NCI-H1694 treated with DMSO at 0.1 percent for 48 hours (cell line): Measurements from ENCODE around the gene CHST11.

Source experiments
- DNase-seq: peaks from one replicate; lab custom pipeline; 2025; lab: John Stamatoyannopoulos, UW

Gene CHST11

DNA sequence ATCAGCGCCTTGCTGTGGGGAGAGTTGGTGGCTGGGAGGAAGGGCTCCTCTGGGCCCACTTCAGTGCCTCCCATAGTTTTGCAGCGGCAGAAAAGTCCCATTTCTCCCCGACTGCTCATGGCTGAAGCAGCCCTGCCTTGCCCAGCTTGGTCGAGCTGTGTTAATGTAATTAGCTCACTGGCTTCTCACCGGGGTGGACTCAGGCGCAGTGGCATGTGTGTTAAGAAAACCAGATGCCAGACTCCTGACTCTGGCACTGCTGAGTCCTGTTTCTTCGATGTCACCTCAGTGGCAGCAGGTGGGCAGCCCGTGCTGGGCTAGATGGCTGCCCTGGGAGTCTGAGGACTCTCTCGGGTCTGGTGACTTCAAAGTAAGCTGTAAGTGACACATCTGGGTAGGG is 47.4 kb downstream of the CHST11 start:
- DNase-seq: no peak

DNA sequence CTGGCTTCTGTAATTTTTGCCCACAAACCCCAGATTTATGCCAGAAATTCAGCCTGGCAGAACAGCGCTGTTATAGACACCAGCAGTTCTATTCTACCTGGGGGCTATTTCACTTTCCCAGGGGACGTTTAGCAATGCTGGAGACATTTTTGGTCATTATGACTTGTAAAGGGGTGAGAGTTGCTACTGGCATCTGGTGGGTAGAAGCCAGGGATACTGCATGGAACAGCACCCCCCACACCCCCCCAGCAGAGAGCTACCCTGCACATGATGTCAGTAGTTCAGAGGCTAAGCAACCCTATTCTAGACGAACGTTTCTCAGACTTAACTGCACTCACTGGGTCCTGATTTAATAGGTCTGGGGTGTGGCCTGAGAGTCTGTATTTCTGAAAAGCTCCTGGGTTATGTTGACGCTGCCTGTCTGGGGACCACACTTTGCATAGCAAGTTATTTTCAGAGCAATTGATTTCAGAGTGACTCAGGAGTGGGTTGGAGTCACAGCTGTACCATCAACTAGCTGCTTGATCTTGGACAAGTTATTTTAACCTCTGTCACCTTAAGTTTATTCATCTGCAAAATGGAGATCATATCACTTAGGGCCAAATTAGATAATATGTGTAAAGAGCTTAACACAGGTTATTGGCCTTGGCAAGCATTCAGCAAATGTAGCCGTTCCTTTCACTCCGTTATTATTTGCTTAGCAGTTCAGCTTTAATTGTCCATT is 48.5 kb downstream of the CHST11 start:
- DNase-seq: no peak

DNA sequence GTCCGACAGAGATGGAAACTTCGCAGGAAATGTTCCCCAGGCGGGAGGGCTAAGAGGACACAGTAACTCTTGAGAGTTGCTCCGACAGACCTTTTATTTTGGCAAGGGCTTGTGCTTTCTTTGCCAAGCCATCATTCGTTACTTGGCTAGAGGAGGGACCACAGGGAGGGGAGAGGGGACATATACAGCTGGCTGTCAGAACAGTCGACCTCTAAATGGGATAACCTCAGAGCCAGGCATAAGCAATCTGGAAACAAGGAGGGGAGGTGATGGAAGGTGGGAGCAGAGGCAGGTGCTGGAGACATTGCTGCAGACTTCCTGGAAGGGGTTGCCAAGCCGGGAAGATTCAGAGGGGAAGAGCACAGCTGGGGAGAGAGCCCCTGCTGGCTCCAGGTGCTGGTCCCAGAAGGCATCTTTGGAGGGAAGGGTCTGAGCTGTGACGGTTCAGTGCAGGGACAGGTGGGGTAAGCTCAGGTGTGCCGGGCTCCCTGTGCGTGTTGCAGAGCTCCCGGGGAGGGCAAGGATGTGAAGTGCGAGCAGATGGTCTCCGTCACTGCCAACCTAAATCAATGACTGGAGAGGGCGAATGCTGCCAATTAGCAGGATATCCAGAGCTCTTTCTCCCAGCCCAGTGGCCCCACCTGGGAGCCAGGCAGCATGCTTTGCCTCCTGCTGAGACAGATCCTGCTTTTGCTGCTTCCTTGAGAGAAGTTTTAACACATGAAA is 50.1 kb downstream of the CHST11 start:
- DNase-seq: peak; percentile 62

DNA sequence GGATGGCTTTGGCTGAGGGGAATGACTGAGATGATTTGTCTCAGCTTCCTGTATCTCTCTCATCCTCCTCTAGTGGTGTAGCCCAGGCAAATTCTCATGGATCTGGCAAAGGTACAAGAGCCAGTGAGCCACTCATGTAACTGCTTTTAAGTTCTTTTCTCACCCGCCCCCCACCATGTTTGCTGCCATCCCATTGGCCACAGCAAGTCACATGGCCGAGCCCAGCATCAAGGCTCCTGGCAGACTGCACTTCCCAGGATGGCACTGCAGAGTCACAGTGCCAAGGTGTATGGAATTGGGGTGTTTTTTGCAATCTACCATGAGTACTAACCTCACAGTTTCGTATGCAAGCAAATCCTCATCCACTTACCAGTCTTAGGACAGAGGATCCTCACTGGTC is 50.9 kb downstream of the CHST11 start:
- peak; percentile 27 for DNase-seq

DNA sequence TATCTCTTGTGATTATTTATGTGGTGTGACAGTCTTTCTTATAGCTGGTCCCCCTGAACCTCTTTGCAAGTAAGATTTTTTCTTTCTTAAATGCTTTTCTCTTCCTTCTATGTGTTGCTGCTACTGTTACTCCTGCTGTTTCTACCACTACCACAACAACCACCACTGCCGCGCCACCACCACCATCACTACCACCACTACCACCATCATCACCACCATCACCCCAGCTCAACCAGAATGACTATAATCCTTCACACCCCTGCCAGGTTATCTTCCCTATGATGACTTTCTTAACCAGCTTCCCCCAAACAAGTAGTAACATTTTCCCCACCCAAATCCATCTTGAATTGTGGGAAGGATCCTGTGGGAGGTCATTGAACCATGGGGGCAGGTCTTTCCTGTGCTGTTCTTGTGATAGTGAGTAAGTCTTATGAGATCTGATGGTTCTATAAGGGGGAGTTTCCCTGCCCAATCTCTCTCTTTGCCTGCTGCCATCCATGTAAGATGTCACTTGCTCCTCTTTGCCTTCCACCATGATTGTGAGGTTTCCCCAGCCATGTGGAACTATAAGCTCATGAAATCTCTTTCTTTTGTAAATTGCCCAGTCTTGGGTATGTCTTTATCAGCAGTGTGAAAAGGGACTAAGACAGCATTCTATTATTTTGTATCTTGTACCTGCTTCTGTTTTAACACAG is 52.2 kb downstream of the CHST11 start:
- no peak for DNase-seq

DNA sequence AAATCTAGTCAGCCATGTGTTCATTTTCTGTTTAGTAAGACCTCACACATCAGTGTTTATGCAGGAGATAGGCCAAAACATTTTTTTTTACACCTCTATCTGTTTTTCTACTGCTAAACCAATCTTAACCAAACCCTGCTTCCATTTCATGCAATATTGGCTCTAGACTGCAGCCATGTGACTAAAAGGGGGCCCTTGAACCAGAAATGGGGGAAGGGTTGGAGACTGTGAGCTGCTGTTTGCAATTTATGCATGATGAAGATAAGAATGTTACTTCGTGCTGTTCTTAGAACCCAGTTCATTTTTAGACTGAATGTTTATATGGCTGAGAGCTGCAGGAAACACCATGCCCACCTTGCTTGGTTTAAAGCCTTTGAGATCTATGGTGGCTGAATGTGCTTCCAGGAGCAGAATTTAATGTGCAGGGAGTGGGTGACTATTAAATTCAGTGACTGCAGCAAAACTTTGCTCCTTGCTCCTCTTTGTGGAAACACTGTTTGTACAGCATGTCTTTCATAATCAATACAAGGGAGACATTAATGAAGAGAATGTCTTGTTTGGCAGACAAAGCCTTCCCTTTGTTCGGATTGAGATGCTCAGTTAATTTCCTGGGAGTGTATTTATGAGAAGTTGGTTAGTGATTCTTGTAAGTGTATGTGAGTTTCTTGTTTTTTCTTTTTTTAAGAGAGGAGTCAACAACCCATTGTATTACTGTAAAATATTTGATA is 53.6 kb downstream of the CHST11 start:
- DNase-seq: no peak

DNA sequence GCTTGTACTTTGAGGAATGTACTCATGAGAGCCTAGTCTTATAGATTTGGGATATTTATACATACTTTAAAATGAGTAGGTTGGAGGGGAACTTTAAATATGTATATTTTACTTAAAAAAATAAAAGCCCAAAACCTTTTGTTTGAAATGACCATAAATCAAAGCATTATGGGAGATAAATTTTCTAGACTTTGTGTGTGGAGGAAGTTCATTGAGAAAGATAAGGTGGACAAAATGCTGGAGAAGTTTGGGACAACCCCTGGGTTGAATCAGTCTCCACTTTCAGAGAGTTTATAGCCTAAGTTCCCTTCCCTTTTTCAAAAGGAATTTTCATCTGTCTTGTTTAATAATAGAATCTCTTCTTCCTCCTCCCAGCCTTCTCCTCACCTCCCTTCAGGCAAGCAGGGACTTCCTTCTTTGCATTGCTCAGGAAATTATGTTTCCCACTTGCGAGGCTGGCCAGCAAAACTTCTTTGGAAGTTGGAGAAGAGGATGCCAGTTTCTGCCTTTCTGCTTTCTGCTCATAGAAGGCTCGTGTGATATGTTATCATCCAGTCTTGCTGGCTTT is 54.2 kb downstream of the CHST11 start:
- DNase-seq: no peak

DNA sequence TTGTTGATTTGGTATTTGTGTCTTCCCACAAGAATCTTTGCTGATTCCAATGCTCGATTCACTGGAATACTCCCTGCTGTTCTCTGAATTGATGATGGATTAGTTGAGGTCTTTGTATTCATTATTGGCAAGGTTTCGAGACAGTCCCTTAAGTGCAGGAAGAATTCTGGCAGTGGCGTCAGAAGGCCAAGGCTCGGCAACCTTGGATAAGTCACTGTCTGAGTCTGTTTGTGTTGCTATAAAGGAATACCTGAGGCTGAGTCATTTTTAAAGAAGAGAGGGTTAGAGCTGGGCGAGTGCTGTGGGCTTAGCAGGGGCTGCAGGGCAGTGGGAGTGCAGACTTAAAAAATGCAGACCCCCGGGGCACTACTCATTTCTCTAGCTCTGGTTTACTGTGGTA is 56.9 kb downstream of the CHST11 start:
- no peak for DNase-seq

DNA sequence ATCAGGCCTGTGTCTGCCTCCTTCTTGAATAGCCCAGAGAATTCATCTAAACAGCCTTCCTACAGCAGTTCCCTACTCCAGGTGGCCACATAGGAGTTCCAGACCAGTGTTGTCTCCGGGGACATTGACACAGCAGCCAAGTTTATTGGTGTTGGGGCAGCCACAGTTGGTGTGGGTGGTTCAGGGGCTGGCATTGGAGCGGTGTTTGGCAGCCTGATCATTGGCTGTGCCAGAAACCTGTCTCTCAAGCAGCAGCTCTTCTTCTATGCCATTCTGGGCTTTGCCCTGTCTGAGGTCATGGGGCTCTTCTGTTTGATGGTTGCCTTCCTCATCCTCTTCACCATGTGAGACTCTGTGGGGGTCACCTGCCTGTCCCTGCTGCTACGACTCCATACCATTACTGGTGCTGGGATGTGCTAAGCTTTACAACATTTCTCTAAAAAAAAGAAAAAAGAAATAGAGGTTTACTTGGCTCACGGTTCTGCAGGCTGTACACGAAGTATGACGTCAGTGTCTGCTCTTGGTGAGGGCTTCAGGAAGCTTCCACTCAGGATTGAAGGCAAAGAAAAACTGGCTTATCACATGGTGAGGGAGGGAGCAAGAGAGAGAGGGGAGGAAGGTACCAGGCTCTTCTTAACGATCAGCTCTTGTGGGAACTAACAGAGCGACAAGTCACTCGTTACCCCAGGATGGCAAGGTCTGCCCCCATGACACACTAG is 57.5 kb downstream of the CHST11 start:
- DNase-seq: peak; percentile 24

DNA sequence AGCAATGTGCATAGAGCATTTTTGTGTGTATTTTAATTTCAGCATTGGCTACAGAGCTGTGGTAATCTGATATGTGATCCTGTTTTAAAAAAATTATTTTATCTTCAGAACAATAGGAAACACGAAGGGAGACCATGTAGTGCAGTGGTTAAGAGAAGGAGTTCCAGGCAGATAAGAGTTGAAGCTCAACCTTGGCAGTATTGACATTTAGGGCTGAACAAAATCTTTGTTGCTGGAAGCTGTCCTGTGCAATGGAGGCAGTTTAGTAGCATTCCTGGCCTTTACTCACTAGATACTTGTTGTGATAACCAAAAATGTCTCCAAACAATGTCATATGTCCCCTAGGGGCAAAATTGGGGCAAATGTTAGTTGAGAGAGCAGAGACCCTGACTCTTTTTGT is 59.2 kb downstream of the CHST11 start:
- no peak for DNase-seq

DNA sequence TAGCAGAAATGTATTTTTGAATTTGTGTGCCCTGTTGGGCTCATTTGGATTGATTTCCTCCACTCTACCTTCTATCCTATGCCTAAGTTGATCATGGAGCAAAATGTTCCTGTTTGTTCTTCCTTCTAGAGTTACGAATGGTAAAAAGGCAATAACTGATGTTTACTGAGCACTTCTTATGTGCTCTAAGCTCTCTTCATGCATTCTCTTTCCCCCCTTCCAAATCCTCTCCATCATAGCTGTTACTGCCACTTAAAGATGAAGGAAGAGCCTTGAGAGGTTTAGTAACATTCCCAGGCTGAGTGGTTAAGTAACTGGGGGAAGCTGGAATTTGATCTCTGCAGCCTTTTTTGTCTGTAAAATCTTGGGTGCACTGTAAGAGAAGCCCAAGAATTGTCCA is 60.1 kb downstream of the CHST11 start:
- DNase-seq: no peak

DNA sequence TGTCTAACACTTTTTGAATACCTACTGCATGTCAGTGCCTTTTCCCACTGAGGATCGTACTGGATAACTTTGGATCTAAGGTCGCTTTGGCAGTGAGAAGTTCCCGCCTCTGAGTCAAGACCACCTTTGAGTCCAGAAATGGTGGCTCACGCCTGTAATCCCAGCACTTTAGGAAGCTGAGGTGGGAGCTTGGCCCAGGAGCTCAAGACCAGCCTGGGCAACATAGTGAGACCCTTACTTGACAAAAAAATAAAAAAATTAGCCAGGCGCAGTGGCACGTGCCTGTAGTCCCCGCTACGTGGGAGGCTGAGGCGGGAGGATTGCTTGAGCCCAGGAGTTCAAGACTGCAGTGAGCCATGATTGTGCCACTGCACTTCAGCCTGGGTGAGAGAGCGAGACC is 61.1 kb downstream of the CHST11 start:
- DNase-seq: no peak

DNA sequence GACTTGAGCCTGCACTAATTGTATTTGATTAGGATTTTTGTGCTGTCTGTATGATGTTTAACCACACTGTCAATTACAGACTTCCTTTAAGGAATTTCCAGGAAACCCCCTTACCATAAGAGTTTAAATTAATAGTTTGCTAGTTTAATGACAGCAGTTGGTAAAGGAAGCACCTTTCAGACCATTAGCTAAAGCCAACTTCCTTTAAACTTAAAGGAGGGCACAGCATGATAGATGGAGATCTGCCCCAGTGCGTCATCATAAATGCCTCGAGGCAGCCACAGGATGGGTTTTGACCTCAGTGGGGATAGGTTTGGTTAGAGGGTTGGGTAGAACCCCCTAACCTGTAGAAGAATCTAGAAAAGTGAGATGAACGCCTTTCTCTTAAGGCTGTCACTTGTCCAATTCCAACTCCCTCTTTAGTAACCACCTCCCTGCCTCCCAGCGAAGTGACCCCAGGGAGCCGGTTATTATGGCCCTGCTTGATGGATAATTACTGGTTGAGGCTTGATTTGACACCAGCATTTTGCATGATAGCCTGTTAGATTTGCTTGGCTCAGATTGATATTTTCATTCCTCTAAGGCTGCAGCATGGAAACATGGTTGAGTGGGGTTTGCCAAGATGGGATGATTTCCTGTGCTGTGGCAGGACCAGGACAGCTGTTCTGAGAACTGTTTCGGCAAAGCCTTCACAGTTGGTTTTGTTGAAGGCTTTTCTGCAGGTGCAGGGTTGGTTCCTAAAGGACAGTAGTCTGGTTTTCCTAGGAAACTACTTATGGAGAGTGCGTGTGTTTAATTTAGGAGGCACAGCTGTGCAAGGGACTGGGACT is 62.7 kb downstream of the CHST11 start:
- DNase-seq: no peak

DNA sequence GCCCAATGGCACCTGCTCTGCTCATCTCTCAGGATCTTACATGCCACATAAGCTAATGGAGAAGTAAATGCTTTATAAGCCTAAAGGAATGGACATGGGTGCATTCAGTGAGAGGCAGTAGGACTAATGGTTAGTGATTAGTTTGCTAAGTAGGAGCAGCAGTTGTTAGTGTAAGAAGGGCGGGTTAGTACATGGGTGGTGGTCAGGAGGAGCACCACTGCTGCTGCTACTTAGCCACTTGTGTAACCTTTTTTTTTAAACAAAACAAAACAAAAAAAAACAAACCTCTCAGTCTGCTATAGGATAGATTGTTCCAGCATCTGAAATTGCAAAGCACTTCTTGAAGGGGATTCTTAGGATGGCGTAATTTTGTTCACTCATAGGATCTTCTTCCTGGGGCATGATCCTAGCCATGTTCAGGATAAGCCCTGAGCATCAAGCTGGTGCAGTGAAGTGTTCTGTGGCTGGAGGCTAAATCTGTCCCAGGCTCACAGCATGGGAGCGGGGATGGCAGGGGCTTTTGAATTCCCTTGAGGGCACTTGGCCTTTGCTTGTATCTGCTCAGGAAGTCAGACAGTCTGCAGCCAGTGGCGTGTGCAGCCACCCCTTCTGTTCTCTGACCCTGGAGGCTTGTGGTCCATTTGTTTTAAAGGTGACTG is 63.6 kb downstream of the CHST11 start:
- DNase-seq: no peak

DNA sequence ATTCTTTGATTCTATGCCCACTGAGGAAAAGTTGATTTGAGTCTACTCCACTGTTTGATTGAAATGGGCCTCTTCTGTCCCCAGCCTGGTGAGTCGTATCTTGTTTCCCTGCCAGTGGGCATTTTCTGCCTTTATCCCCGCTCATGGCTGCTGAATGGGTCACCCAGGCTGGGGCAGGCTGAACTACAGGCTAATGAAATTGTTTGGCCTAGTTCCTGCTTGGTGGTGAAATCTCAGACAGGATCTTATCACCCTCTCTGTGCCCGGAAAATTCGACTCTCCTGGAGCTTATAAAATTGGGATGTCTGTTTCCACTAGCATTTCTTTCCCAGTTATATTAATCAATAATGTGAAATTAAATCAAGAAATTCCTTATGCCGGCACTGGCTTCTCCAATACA is 65.0 kb downstream of the CHST11 start:
- DNase-seq: no peak

DNA sequence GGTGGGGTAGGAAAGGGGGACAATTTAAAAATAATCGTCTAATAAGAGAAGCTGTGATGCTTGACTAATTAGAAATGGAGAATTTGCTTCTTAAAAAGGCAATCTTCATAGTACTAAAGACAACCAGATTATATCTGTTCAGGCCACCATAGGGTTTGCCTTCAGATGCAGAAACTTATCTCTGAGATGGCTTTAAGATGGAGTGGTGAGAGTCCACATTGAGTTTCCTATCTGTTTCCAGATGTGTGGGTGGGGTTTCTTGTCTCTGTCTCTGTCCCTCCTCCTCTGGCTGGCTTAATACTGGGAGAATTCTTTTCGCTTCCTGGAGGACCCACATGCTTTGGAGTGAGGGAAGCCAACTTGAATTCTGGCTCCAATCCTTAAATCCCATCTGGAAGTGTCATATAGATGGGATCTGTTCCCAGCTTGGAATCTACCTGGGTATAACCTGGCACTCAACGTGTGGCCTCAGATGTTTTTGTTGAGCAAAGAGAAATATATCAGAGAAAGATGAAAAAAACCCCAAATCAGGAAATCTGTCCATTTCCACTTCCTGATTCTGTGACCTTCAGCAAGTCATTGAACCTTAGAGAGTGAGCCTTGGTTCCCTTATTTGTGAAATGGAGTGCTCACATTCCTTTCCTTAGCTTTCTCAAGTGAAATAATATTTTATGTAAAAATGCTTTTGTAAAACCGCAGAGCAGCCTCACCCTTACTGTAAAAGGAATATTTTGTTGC is 66.4 kb downstream of the CHST11 start:
- no peak for DNase-seq

DNA sequence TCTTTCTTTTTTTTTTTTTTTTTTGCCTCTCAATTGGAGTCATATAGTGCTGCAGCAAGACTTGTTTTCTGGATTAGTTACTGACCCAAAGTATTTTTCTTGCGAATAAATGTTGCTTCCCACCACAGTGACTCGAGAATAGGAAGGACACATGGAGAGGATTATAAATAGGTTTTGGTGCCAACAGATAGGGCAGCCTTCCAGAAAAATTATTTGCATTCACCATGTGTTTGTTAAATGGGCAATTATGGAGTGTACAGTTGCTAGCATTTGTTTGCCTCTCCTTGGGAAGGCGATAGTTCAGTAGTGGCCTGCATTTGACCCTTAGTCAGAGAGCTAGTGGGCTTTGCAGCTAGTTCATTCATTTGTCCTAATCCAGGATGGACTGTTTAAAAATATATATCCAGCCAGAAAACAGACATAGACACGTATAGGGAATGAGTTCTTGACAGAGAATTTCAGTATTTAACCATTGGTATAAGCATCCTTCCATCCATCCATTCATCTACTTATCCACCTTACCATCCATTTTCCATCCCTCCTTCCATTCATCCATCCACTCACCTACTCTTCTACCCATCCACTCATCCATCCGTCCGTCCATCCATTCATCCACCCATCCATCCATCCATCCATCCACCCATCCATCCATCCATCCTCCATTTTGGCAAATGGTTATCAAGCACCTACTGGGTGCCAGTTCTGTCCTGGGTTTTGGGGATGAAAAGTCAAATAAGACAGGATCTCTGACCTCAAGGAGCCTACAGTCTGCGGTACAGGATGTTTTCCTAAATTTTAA is 67.5 kb downstream of the CHST11 start:
- peak; percentile 69 for DNase-seq

DNA sequence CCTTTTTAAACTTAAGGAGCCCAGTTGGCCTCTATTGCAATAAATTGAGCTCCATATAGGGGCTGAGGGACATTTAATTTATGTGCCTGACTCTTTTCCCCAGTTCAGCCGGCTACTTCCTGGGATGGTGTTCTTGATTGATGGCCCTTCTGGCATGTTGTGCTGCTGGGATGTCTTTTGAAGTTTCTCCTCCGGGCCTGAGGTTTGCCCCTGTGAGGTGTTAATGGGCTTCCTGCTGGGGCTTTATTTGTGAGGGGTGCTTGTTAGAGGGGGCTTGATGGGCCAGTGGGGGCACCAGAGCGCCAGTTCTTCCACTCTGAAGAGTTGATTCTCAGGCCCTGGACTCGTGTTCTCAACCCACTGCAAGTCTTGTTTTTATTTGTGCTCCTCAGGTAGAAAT is 69.6 kb downstream of the CHST11 start:
- no peak for DNase-seq

DNA sequence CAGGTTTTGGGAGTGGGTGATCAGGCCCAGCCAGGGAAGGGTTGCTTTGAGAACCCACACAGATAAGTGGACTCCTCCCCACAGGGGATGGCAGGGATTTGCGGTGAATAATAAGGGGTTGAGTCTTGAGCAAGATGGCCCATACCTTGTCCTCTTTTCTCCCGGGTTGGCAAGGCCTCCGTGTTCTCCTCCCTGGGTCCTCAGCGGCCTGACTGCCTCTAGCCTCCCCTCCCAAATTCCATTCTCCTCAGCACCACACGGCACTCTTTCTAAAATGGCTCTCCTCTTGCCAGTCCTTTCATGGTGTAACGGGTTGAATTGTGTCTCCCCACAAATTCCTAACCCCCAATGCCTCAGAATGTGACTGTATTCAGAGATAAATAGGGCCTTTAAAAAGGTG is 70.0 kb downstream of the CHST11 start:
- no peak for DNase-seq
